HepG2 (cell line): Measurements from ENCODE around the gene HID1. TPM values are rescaled to one million over a fixed set of nuclear protein-coding genes. Genes with fewer than 3 reads are reported as not detected.

Source experiments
- CENPX ChIP-seq: sonication (generic); formaldehyde crosslinking; IDR thresholded peaks from 2 replicates; pipeline ENCODE4 v1.9.0; 2021; ENCODE audit warnings: mild to moderate bottlenecking, missing genetic modification reagents, moderate library complexity
- DR1 ChIP-seq: sonication (generic); formaldehyde crosslinking; IDR thresholded peaks from 2 replicates; pipeline ENCODE4 v1.8.0; 2021; ENCODE audit warnings: mild to moderate bottlenecking, missing genetic modification reagents, inconsistent platforms
- FOXA3 ChIP-seq: IDR thresholded peaks from 2 replicates; pipeline ENCODE4 v1.6.1; 2016; ENCODE audit warnings: missing genetic modification reagents, missing compliant biosample characterization
- HMGA1 ChIP-seq: sonication (generic); formaldehyde crosslinking; conservative IDR thresholded peaks from 2 replicates; pipeline ENCODE4 v1.4.0; 2020; ENCODE audit warnings: missing genetic modification reagents
- HNRNPLL ChIP-seq: fragments of 200-400 bp; formaldehyde crosslinking; IDR thresholded peaks from 2 replicates; pipeline ENCODE4 v1.6.1; 2017; ENCODE audit warnings: mild to moderate bottlenecking, low read depth, low read length; ENCODE audit not compliant: poor library complexity, severe bottlenecking
- JDP2 ChIP-seq: sonication (generic); formaldehyde crosslinking; IDR thresholded peaks from 2 replicates; pipeline ENCODE4 v1.8.1; 2022; ENCODE audit warnings: missing genetic modification reagents, borderline replicate concordance
- KDM5A ChIP-seq: fragments of 200-600 bp; sonication (generic); IDR thresholded peaks from 2 replicates; pipeline ENCODE4 v1.7.0; 2018; ENCODE audit warnings: antibody characterized with exemption, mild to moderate bottlenecking, low read length, borderline replicate concordance
- KLF12 ChIP-seq: sonication (generic); formaldehyde crosslinking; IDR thresholded peaks from 2 replicates; pipeline ENCODE4 v1.4.0; 2020; ENCODE audit warnings: missing genetic modification reagents, borderline replicate concordance
- MAZ ChIP-seq, 2 experiments: sonication (generic) in 1 of 2; formaldehyde crosslinking in 1 of 2; IDR thresholded peaks; 2 replicates each; pipeline versions ENCODE4 v1.5.0 to v1.6.1; 2012 to 2020; ENCODE audit warnings: low read depth in 2 of 2, mild to moderate bottlenecking in 2 of 2, borderline replicate concordance in 1 of 2, improper control_type of control experiment in 1 of 2, low read length in 1 of 2, missing genetic modification reagents in 1 of 2, moderate library complexity in 1 of 2
- PAF1 ChIP-seq: IDR thresholded peaks from 2 replicates; pipeline ENCODE4 v1.6.1; 2016; ENCODE audit warnings: missing genetic modification reagents, missing compliant biosample characterization
- PRDM15 ChIP-seq: sonication (generic); formaldehyde crosslinking; IDR thresholded peaks from 2 replicates; pipeline ENCODE4 v1.4.0; 2020; ENCODE audit warnings: missing genetic modification reagents
- TFE3 ChIP-seq: IDR thresholded peaks from 2 replicates; pipeline ENCODE4 v1.6.1; 2016
- THAP7 ChIP-seq: sonication (generic); formaldehyde crosslinking; IDR thresholded peaks from 2 replicates; pipeline ENCODE4 v1.8.1; 2023; ENCODE audit warnings: mild to moderate bottlenecking, missing genetic modification reagents
- ZFP1 ChIP-seq: IDR thresholded peaks from 2 replicates; pipeline ENCODE4 v1.6.1; 2016
- ZIK1 ChIP-seq: sonication (generic); formaldehyde crosslinking; IDR thresholded peaks from 2 replicates; pipeline ENCODE4 v1.5.0; 2020; ENCODE audit warnings: mild to moderate bottlenecking, low read depth, missing genetic modification reagents, borderline replicate concordance
- ZNF224 ChIP-seq: sonication (generic); formaldehyde crosslinking; IDR thresholded peaks from 2 replicates; pipeline ENCODE4 v1.5.0; 2020; ENCODE audit warnings: mild to moderate bottlenecking, missing genetic modification reagents
- ZNF639 ChIP-seq: conservative IDR thresholded peaks from 2 replicates; pipeline ENCODE4 v1.6.1; 2018; ENCODE audit warnings: missing genetic modification reagents
- ZNF710 ChIP-seq: sonication (generic); formaldehyde crosslinking; IDR thresholded peaks from 2 replicates; pipeline ENCODE4 v1.5.0; 2020; ENCODE audit warnings: mild to moderate bottlenecking, missing genetic modification reagents, borderline replicate concordance
- polyA plus RNA-seq, 8 experiments: library from polyadenylated mRNA; depleted of rRNA in 3 of 8; stranded (reverse) in 7 of 8; unstranded in 1 of 8; fragments of >200 nt; fragmentation: Illumina TruSeq in 4 of 8; extraction: Trizol in 4 of 8; gene quantifications; 2 replicates each; pipeline versions ENCODE4 v1.2.1 to v1.2.3, GENCODE V29; 2011 to 2016; ENCODE audit warnings: low read depth in 4 of 8, missing spikeins in 1 of 8, mixed read lengths in 1 of 8; ENCODE audit not compliant: insufficient read depth in 1 of 8
- total RNA-seq, 5 experiments: library from RNA; depleted of rRNA; stranded (reverse); fragments of >200 nt; fragmentation: Illumina TruSeq; extraction: Trizol; gene quantifications; 2 replicates each; pipeline ENCODE4 v1.2.3, GENCODE V29; 2016; ENCODE audit warnings: low read depth in 1 of 5

The HID1 gene
- total and polyA plus RNA-seq, 2 of the 13 experiments (the other 11 are each of a cell fraction or from before 2014, with no cell fraction given) = 2.1 to 10.6 TPM

GRCh38 chr17:74972107-74972972, at the start of gene HID1 (continued):
- TF ChIP-seq ZNF639 (CRISPR knock-in tag) = no peak; the same call in 1 of the 2 replicates
- TF ChIP-seq PAF1 = no peak
- peak; percentile 60; the same call in 1 of the 2 replicates for TF ChIP-seq PRDM15 (CRISPR knock-in tag)
- TF ChIP-seq KDM5A = no peak
- no peak for TF ChIP-seq THAP7
- TF ChIP-seq ZFP1 (CRISPR knock-in tag) = no peak
- TF ChIP-seq JDP2 = no peak
- no peak for TF ChIP-seq MAZ (IDR thresholded peaks at IDR 0.05; ENCODE audit: borderline replicate concordance, low read depth, low read length)
- peak; percentile 56; the same call in 1 of the 2 replicates for TF ChIP-seq MAZ (CRISPR knock-in tag; IDR thresholded peaks at IDR 0.05; ENCODE audit: low read depth)
- 0 out of 2 replicates have a peak, but pooled peaks have one; percentile 46 for TF ChIP-seq ZIK1 (CRISPR knock-in tag)
- no peak for TF ChIP-seq CENPX (CRISPR knock-in tag)
- TF ChIP-seq HNRNPLL = peak; percentile 38
- peak; percentile 41; the same call in 1 of the 2 replicates for TF ChIP-seq KLF12 (CRISPR knock-in tag)
- no peak for TF ChIP-seq HMGA1 (CRISPR knock-in tag)
- no peak for TF ChIP-seq TFE3
- no peak for TF ChIP-seq DR1
- peak; percentile 27; the same call in 1 of the 2 replicates for TF ChIP-seq ZNF710 (CRISPR knock-in tag)
- TF ChIP-seq FOXA3 (CRISPR knock-in tag) = peak; percentile 91
- no peak for TF ChIP-seq ZNF224 (CRISPR knock-in tag)
